GM23338 (cell line): ENCODE results near the gene KIAA0586.

ENCODE experiments used
- CREB1 ChIP-seq: fragments of 250-450 bp; sonication (Bioruptor Pico); IDR thresholded peaks from 2 replicates; pipeline ENCODE4 v1.5.0; 2020; ENCODE audit warnings: low read depth, mild to moderate bottlenecking, moderate library complexity
- CTCF ChIP-seq, 2 experiments: fragments of 200-600 bp in 1 of 2; sonication (generic) in 1 of 2; conservative IDR thresholded peaks; 2 replicates each; pipeline versions ENCODE4 v1.5.1 to v1.6.1; 2016 to 2017; ENCODE audit warnings: antibody characterized with exemption in 2 of 2, low read depth in 2 of 2, mild to moderate bottlenecking in 2 of 2, moderate library complexity in 1 of 2
- EZH2 ChIP-seq: fragments of 200-600 bp; sonication (generic); IDR thresholded peaks from one replicate; pipeline ENCODE4 v1.8.0; 2017; ENCODE audit warnings: antibody characterized with exemption, mild to moderate bottlenecking, low read depth; ENCODE audit not compliant: unreplicated experiment
- EZH2phosphoT487 ChIP-seq: fragments of 200-600 bp; sonication (generic); IDR thresholded peaks from one replicate; pipeline ENCODE4 v1.8.1; 2018; ENCODE audit warnings: antibody characterized with exemption; ENCODE audit not compliant: unreplicated experiment
- POLR2AphosphoS5 ChIP-seq: IDR thresholded peaks from 2 replicates; pipeline ENCODE4 v1.6.1; 2016; ENCODE audit warnings: antibody characterized with exemption, low read depth
- REST ChIP-seq: IDR thresholded peaks from one replicate; pipeline ENCODE4 v1.6.1; 2018; ENCODE audit warnings: antibody characterized with exemption; ENCODE audit not compliant: unreplicated experiment
- TF ChIP-seq, protein P1 (sequence below): IDR thresholded peaks from 2 replicates; pipeline ENCODE4 v1.6.1; 2016; ENCODE audit warnings: antibody characterized with exemption

DNA sequence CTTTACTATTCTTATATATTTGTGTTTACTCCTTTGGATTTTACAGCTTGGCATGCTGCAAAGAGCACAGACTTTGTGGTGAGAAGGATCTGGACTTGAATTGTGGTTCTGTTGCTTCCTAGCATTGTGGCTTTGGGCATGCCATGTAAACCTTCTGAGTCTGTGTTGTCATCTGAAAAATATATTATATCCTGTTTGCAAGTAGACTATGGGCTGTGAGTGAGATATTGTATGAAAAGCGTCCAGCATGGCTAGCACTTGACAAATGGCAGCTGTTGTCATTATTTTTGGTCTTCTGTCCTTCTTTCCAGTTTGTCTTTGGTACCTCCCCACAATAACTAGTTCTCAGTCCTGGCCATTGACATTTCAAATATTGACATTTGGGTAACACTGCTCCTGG lies 148.4 kb downstream of the KIAA0586 start:
- TF ChIP-seq CREB1 = no peak
- TF ChIP-seq POLR2AphosphoS5 = no peak
- no peak for TF ChIP-seq CTCF (conservative IDR thresholded peaks at IDR 0.05; ENCODE audit: low read depth in 2 of 2)
- TF ChIP-seq EZH2phosphoT487 = no peak
- no peak for TF ChIP-seq REST
- TF ChIP-seq EZH2 = no peak
- TF ChIP-seq, protein P1, sequence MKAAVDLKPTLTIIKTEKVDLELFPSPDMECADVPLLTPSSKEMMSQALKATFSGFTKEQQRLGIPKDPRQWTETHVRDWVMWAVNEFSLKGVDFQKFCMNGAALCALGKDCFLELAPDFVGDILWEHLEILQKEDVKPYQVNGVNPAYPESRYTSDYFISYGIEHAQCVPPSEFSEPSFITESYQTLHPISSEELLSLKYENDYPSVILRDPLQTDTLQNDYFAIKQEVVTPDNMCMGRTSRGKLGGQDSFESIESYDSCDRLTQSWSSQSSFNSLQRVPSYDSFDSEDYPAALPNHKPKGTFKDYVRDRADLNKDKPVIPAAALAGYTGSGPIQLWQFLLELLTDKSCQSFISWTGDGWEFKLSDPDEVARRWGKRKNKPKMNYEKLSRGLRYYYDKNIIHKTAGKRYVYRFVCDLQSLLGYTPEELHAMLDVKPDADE = no peak
